ENCODE data around the gene ANAPC15.
A peak's percentile ranks its signal among the peaks of the same experiment; 100 is the strongest.

Gene ANAPC15

GRCh38 chr11:72084965-72085364, 27.5 kb downstream of the ANAPC15 start:
- no peak for DNase-seq (ENCODE audit: low read depth)

- no peak for DNase-seq (ENCODE audit: low read depth)
Measured at GRCh38 chr11:72084076-72084475, 28.4 kb downstream of the ANAPC15 start.

- DNase-seq (ENCODE audit: low read depth) = no peak
Measured at GRCh38 chr11:72083414-72083813, 29.1 kb downstream of the ANAPC15 start.

- DNase-seq (ENCODE audit: low read depth) = no peak
Measured at GRCh38 chr11:72081821-72082453, 30.6 kb downstream of the ANAPC15 start.

- DNase-seq (ENCODE audit: low read depth) = no peak
Measured at GRCh38 chr11:72081184-72081644, 31.3 kb downstream of the ANAPC15 start.

GRCh38 chr11:72080326-72081183, 31.9 kb downstream of the ANAPC15 start, which contains the start of the genes LRRC51 and NUMA1:
Gene LRRC51 (plus strand): TSS chr11:72080850. CDS start chr11:72089084, 8,234 bp downstream.
Gene NUMA1 (minus strand): TSS chr11:72080542. CDS start chr11:72035943, 44,599 bp downstream.
- peak; percentile 96 for DNase-seq (ENCODE audit: low read depth)

- no peak for DNase-seq (ENCODE audit: low read depth)
Measured at GRCh38 chr11:72079819-72080325, 32.6 kb downstream of the ANAPC15 start.

GRCh38 chr11:72078477-72078876, 34.0 kb downstream of the ANAPC15 start:
- no peak for DNase-seq (ENCODE audit: low read depth)

GRCh38 chr11:72075756-72076155, 36.7 kb downstream of the ANAPC15 start:
- no peak for DNase-seq (ENCODE audit: low read depth)

- DNase-seq (ENCODE audit: low read depth) = no peak
Measured at GRCh38 chr11:72075109-72075508, 37.4 kb downstream of the ANAPC15 start.

GRCh38 chr11:72072348-72072747, 40.1 kb downstream of the ANAPC15 start:
- no peak for DNase-seq (ENCODE audit: low read depth)

- no peak for DNase-seq (ENCODE audit: low read depth)
Measured at GRCh38 chr11:72070491-72070890, 42.0 kb downstream of the ANAPC15 start.

- DNase-seq (ENCODE audit: low read depth) = no peak
Measured at GRCh38 chr11:72069787-72070251, 42.7 kb downstream of the ANAPC15 start.

GRCh38 chr11:72069200-72069599, 43.3 kb downstream of the ANAPC15 start:
- DNase-seq (ENCODE audit: low read depth) = no peak

GRCh38 chr11:72067676-72068075, 44.8 kb downstream of the ANAPC15 start:
- no peak for DNase-seq (ENCODE audit: low read depth)

- DNase-seq (ENCODE audit: low read depth) = no peak
Measured at GRCh38 chr11:72067266-72067665, 45.2 kb downstream of the ANAPC15 start.

GRCh38 chr11:72066855-72067254, 45.6 kb downstream of the ANAPC15 start:
- DNase-seq (ENCODE audit: low read depth) = no peak

GRCh38 chr11:72061739-72062396, 50.6 kb downstream of the ANAPC15 start:
- no peak for DNase-seq (ENCODE audit: low read depth)
